ENCODE measurements around the gene BUD13.

DNA sequence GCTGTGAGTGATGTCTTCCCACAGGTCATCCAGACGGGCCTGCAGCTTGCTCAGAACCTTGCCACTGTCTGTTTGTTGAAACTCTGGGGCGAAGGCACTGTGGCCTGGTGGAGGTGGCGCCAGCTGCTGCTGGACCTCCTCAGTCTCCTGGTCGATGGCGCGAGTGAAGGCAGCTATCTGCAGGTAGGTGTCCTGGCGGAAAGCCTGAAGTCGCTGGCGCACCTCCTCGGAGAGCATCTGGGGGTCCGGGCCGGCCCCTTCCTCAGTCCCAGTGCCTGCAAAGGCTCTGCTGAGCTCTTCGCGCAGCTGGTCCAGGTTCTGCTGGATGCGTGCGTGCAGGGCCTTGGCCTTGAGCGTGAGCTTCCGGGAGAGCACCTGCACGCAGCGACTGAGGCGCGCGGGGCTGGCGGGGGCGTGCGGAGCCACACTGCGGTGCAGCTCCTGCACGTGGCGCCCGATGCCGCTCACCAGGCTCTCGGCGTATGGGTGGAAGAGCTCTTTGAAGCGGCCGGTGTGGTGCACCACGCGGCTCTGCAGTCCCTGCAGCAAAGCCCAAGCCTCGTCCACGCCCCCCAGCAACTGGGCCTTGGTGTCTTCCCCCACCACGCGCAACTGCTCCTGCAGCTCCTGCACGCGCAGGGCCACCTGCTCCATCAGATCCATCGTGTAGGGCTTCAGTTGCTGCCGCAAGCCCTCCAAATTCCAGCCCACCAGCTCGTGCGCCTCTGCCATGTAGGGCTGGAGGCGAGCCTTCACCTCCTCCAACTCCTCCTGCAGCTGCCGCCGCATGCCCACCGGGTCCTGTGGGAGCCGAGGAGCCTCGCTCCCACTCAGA is 17.6 kb upstream of the BUD13 start:
- TF ChIP-seq, protein P1, sequence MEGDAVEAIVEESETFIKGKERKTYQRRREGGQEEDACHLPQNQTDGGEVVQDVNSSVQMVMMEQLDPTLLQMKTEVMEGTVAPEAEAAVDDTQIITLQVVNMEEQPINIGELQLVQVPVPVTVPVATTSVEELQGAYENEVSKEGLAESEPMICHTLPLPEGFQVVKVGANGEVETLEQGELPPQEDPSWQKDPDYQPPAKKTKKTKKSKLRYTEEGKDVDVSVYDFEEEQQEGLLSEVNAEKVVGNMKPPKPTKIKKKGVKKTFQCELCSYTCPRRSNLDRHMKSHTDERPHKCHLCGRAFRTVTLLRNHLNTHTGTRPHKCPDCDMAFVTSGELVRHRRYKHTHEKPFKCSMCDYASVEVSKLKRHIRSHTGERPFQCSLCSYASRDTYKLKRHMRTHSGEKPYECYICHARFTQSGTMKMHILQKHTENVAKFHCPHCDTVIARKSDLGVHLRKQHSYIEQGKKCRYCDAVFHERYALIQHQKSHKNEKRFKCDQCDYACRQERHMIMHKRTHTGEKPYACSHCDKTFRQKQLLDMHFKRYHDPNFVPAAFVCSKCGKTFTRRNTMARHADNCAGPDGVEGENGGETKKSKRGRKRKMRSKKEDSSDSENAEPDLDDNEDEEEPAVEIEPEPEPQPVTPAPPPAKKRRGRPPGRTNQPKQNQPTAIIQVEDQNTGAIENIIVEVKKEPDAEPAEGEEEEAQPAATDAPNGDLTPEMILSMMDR (IDR thresholded peaks at IDR 0.05) = no peak
- TF ChIP-seq BHLHE40 (IDR thresholded peaks at IDR 0.05; ENCODE audit: low read depth, low read length) (no peak), ZC3H11A (IDR thresholded peaks at IDR 0.05) (no peak), MAFK (IDR thresholded peaks at IDR 0.05; ENCODE audit: partially characterized antibody) (no peak), MAZ (IDR thresholded peaks at IDR 0.05; ENCODE audit: borderline replicate concordance, low read depth, low read length) (no peak)
- TF ChIP-seq, protein P2, sequence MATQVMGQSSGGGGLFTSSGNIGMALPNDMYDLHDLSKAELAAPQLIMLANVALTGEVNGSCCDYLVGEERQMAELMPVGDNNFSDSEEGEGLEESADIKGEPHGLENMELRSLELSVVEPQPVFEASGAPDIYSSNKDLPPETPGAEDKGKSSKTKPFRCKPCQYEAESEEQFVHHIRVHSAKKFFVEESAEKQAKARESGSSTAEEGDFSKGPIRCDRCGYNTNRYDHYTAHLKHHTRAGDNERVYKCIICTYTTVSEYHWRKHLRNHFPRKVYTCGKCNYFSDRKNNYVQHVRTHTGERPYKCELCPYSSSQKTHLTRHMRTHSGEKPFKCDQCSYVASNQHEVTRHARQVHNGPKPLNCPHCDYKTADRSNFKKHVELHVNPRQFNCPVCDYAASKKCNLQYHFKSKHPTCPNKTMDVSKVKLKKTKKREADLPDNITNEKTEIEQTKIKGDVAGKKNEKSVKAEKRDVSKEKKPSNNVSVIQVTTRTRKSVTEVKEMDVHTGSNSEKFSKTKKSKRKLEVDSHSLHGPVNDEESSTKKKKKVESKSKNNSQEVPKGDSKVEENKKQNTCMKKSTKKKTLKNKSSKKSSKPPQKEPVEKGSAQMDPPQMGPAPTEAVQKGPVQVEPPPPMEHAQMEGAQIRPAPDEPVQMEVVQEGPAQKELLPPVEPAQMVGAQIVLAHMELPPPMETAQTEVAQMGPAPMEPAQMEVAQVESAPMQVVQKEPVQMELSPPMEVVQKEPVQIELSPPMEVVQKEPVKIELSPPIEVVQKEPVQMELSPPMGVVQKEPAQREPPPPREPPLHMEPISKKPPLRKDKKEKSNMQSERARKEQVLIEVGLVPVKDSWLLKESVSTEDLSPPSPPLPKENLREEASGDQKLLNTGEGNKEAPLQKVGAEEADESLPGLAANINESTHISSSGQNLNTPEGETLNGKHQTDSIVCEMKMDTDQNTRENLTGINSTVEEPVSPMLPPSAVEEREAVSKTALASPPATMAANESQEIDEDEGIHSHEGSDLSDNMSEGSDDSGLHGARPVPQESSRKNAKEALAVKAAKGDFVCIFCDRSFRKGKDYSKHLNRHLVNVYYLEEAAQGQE (IDR thresholded peaks at IDR 0.05) = no peak
- TF ChIP-seq, protein P3, sequence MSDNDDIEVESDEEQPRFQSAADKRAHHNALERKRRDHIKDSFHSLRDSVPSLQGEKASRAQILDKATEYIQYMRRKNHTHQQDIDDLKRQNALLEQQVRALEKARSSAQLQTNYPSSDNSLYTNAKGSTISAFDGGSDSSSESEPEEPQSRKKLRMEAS (IDR thresholded peaks at IDR 0.05) = no peak
- TF ChIP-seq, protein P4, sequence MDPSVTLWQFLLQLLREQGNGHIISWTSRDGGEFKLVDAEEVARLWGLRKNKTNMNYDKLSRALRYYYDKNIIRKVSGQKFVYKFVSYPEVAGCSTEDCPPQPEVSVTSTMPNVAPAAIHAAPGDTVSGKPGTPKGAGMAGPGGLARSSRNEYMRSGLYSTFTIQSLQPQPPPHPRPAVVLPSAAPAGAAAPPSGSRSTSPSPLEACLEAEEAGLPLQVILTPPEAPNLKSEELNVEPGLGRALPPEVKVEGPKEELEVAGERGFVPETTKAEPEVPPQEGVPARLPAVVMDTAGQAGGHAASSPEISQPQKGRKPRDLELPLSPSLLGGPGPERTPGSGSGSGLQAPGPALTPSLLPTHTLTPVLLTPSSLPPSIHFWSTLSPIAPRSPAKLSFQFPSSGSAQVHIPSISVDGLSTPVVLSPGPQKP (IDR thresholded peaks at IDR 0.05; ENCODE audit: low read depth, low read length) = no peak
